GM12878 (cell line): ENCODE data around the gene MEF2C. TPM values are rescaled to one million over a fixed set of nuclear protein-coding genes. Genes with fewer than 3 reads are reported as not detected.

Experiments
- BMI1 ChIP-seq: fragments of 450-650 bp; IDR thresholded peaks from 2 replicates; pipeline ENCODE4 v1.6.1; 2016; ENCODE audit warnings: mild to moderate bottlenecking, moderate library complexity, borderline replicate concordance
- CHD1 ChIP-seq: IDR thresholded peaks from 2 replicates; pipeline ENCODE4 v1.6.1; 2012; ENCODE audit warnings: low read depth, low read length, improper control_type of control experiment
- CHD2 ChIP-seq: IDR thresholded peaks from 2 replicates; pipeline ENCODE4 v1.6.1; 2011; ENCODE audit warnings: low read depth, low read length, improper control_type of control experiment, borderline replicate concordance
- CREB1 ChIP-seq: IDR thresholded peaks from 2 replicates; pipeline ENCODE4 v1.6.1; 2012; ENCODE audit warnings: low read depth, mild to moderate bottlenecking, inconsistent platforms
- ELK1 ChIP-seq: IDR thresholded peaks from 2 replicates; pipeline ENCODE4 v1.6.1; 2012; ENCODE audit warnings: low read depth, low read length, improper control_type of control experiment
- ETV6 ChIP-seq, 2 experiments: fragments of 450-650 bp in 1 of 2; IDR thresholded peaks in 1 of 2; conservative IDR thresholded peaks in 1 of 2; 2 replicates each; pipeline ENCODE4 v1.6.1; 2014; ENCODE audit warnings: antibody characterized with exemption in 1 of 2, borderline replicate concordance in 1 of 2, low read depth in 1 of 2, mild to moderate bottlenecking in 1 of 2, moderate library complexity in 1 of 2
- FOXK2 ChIP-seq: fragments of 450-650 bp; IDR thresholded peaks from 2 replicates; pipeline ENCODE4 v1.6.1; 2017; ENCODE audit warnings: mild to moderate bottlenecking, moderate library complexity
- IKZF2 ChIP-seq, 2 experiments: fragments of 450-650 bp; IDR thresholded peaks; 2 replicates each; pipeline ENCODE4 v1.6.1; 2017; ENCODE audit warnings: mild to moderate bottlenecking in 2 of 2, moderate library complexity in 2 of 2
- KAT2A ChIP-seq: conservative IDR thresholded peaks from 2 replicates; pipeline ENCODE4 v1.6.1; 2011; ENCODE audit warnings: low read depth, low read length; ENCODE audit not compliant: control insufficient read depth
- MTA2 ChIP-seq: fragments of 450-650 bp; IDR thresholded peaks from 2 replicates; pipeline ENCODE4 v1.6.1; 2016; ENCODE audit warnings: low read depth, mild to moderate bottlenecking, moderate library complexity
- MYB ChIP-seq: fragments of 150-350 bp; IDR thresholded peaks from 2 replicates; pipeline ENCODE4 v1.6.1; 2014; ENCODE audit warnings: mild to moderate bottlenecking, low read depth, low read length, borderline replicate concordance
- PML ChIP-seq: IDR thresholded peaks from 2 replicates; pipeline ENCODE4 v1.6.1; 2012; ENCODE audit warnings: low read length, inconsistent platforms
- POLR2A ChIP-seq: IDR thresholded peaks from 2 replicates; pipeline ENCODE4 v1.6.1; 2011; ENCODE audit warnings: low read depth, mild to moderate bottlenecking, low read length
- POLR2AphosphoS2 ChIP-seq: IDR thresholded peaks from 2 replicates; pipeline ENCODE4 v1.6.1; 2011; ENCODE audit warnings: low read depth, mild to moderate bottlenecking, low read length, improper control_type of control experiment, moderate library complexity
- RUNX3 ChIP-seq: IDR thresholded peaks from 2 replicates; pipeline ENCODE4 v1.6.1; 2012; ENCODE audit warnings: low read length, inconsistent platforms
- TCF12 ChIP-seq: IDR thresholded peaks from 2 replicates; pipeline ENCODE4 v1.6.1; 2011; ENCODE audit warnings: low read depth, mild to moderate bottlenecking, low read length
- ZNF24 ChIP-seq: fragments of 450-650 bp; IDR thresholded peaks from 2 replicates; pipeline ENCODE4 v1.6.1; 2017; ENCODE audit warnings: antibody characterized with exemption, mild to moderate bottlenecking
- ZNF384 ChIP-seq: IDR thresholded peaks from 2 replicates; pipeline ENCODE4 v1.6.1; 2012; ENCODE audit warnings: low read depth, mild to moderate bottlenecking, low read length, improper control_type of control experiment, borderline replicate concordance
- ZNF592 ChIP-seq: fragments of 450-650 bp; IDR thresholded peaks from 2 replicates; pipeline ENCODE4 v1.6.1; 2017; ENCODE audit warnings: mild to moderate bottlenecking, moderate library complexity
- ZNF687 ChIP-seq: fragments of 450-650 bp; IDR thresholded peaks from 2 replicates; pipeline ENCODE4 v1.6.1; 2017; ENCODE audit warnings: mild to moderate bottlenecking, moderate library complexity
- ZSCAN29 ChIP-seq: fragments of 450-650 bp; IDR thresholded peaks from 2 replicates; pipeline ENCODE4 v1.6.1; 2017; ENCODE audit warnings: mild to moderate bottlenecking, moderate library complexity
- polyA plus RNA-seq, 11 experiments: library from polyadenylated mRNA; depleted of rRNA in 4 of 11; unstranded in 6 of 11; stranded (reverse) in 5 of 11; fragments of >200 nt; fragmentation: Nextera tagmentation in 4 of 11; fragmentation: Illumina TruSeq in 1 of 11; extraction: Ambion mirVana in 4 of 11; extraction: Trizol in 1 of 11; gene quantifications; 1 replicate in 1 of 11; 2 replicates in 10 of 11; pipeline versions ENCODE4 v1.2.1 to v1.2.3, GENCODE V29; 2011 to 2016; ENCODE audit warnings: inconsistent platforms in 2 of 11, missing spikeins in 2 of 11, low read depth in 1 of 11
- total RNA-seq, 4 experiments: library from RNA; depleted of rRNA in 3 of 4; stranded (reverse); fragments of >200 nt in 3 of 4; fragmentation: Illumina TruSeq in 1 of 4; extraction: Trizol in 1 of 4; gene quantifications; 2 replicates each; pipeline versions ENCODE4 v1.2.1 to v1.2.3, GENCODE V29; 2013 to 2021

Gene MEF2C
- total and polyA plus RNA-seq, 10 of the 15 experiments (the other 5 are each of a cell fraction or from before 2014, with no cell fraction given): 104 to 225 (median 180) TPM

GRCh38 chr5:88826646-88827585 lies 56.1 kb downstream of the MEF2C start (continued):
- TF ChIP-seq ZNF384: peak; percentile 56; the same call in 1 of the 2 replicates
- TF ChIP-seq RUNX3: peak; percentile 97
- TF ChIP-seq ZSCAN29: no peak
- TF ChIP-seq ETV6 (conservative IDR thresholded peaks at IDR 0.05 in 1 of 2, IDR thresholded peaks at IDR 0.05 in 1 of 2; ENCODE audit: borderline replicate concordance in 1 of 2, low read depth in 1 of 2): peak in 1 of 2 experiments; percentile 100; a peak in 2 of 4 replicates
- 0 out of 2 replicates have a peak, but pooled peaks have one; percentile 39 for TF ChIP-seq ELK1
- TF ChIP-seq BMI1: peak; percentile 88
- TF ChIP-seq IKZF2 (IDR thresholded peaks at IDR 0.05): peak; percentile 100
- no peak for TF ChIP-seq KAT2A
- TF ChIP-seq ZNF592: peak; percentile 20; the same call in 1 of the 2 replicates
- peak; percentile 52; the same call in 1 of the 2 replicates for TF ChIP-seq POLR2A
- TF ChIP-seq FOXK2: no peak
- peak; percentile 76; the same call in 1 of the 2 replicates for TF ChIP-seq CHD2
- TF ChIP-seq ZNF687: peak; percentile 75; the same call in 1 of the 2 replicates
- peak; percentile 82 for TF ChIP-seq PML
- TF ChIP-seq POLR2AphosphoS2: 0 out of 2 replicates have a peak, but pooled peaks have one; percentile 56
- TF ChIP-seq ZNF24: peak; percentile 21; the same call in 1 of the 2 replicates
- no peak for TF ChIP-seq MYB
- 0 out of 2 replicates have a peak, but pooled peaks have one; percentile 49 for TF ChIP-seq TCF12
- peak; percentile 86; the same call in 1 of the 2 replicates for TF ChIP-seq CHD1
- peak; percentile 93 for TF ChIP-seq CREB1
- peak; percentile 96 for TF ChIP-seq MTA2
